ENCODE data around the gene SH2D6.

The SH2D6 gene

GRCh38 chr2:85425588-85425987 is 7.1 kb downstream of the SH2D6 start:
- H3K14ac ChIP-seq (ENCODE audit: low read length in 2 of 2), result no peak overlapping the region
- H2BK120ac ChIP-seq (ENCODE audit: low read depth, low read length), result no peak overlapping the region
- no peak overlapping the region for H3K4me3 ChIP-seq (ENCODE audit: insufficient read depth in 1 of 2, low read depth in 1 of 2, low read length in 2 of 2)
- DNase-seq, result no peak
- H3K18ac ChIP-seq (ENCODE audit: low read depth in 1 of 2, low read length in 2 of 2), result no peak overlapping the region
- no peak overlapping the region for H2BK5ac ChIP-seq (ENCODE audit: low read depth, low read length, poor library complexity, severe bottlenecking)
- H3K36me3 ChIP-seq (ENCODE audit: control insufficient read depth in 1 of 2, insufficient read depth in 2 of 2, low read depth in 1 of 2, low read length in 2 of 2), result no peaks in the 10 kb centered on the region
- no peak overlapping the region for H3K4me2 ChIP-seq (ENCODE audit: low read length, poor library complexity, severe bottlenecking)
- no peaks in the 10 kb centered on the region for H3K27me3 ChIP-seq (ENCODE audit: control insufficient read depth in 1 of 2, insufficient read depth in 1 of 2, low read length in 2 of 2)
- WGBS, result 92% methylated on average over 3 of the region's 3 CpGs
- no peak overlapping the region for H2AK5ac ChIP-seq (ENCODE audit: low read length, severe bottlenecking)
- no peak overlapping the region for H2AFZ ChIP-seq (ENCODE audit: low read depth, low read length)
- H3K9me3 ChIP-seq (ENCODE audit: control insufficient read depth, low read length), result no peaks in the 10 kb centered on the region
- no peak overlapping the region for H2BK12ac ChIP-seq (ENCODE audit: low read length in 2 of 2)
- H3K4me1 ChIP-seq (ENCODE audit: control insufficient read depth, insufficient read depth, low read depth, low read length), result peaks cover 19% of the 10 kb centered on the region
- H3K27ac ChIP-seq (ENCODE audit: low read length, poor library complexity, severe bottlenecking), result no peak overlapping the region
- no peak overlapping the region for H4K8ac ChIP-seq (ENCODE audit: low read length)
- no peak overlapping the region for H4K91ac ChIP-seq (ENCODE audit: low read length)
- H3K79me1 ChIP-seq (replicated peaks; ENCODE audit: low read length, poor library complexity, severe bottlenecking), result no peaks in the 10 kb centered on the region
- no peak overlapping the region for H3K23ac ChIP-seq (ENCODE audit: low read length in 2 of 2)
- H3K9ac ChIP-seq (ENCODE audit: low read length), result no peak overlapping the region
- H2BK15ac ChIP-seq (ENCODE audit: low read depth, poor library complexity, severe bottlenecking), result no peak overlapping the region
- H3K4ac ChIP-seq (ENCODE audit: low read depth in 1 of 2, low read length in 2 of 2), result no peak overlapping the region

DNA sequence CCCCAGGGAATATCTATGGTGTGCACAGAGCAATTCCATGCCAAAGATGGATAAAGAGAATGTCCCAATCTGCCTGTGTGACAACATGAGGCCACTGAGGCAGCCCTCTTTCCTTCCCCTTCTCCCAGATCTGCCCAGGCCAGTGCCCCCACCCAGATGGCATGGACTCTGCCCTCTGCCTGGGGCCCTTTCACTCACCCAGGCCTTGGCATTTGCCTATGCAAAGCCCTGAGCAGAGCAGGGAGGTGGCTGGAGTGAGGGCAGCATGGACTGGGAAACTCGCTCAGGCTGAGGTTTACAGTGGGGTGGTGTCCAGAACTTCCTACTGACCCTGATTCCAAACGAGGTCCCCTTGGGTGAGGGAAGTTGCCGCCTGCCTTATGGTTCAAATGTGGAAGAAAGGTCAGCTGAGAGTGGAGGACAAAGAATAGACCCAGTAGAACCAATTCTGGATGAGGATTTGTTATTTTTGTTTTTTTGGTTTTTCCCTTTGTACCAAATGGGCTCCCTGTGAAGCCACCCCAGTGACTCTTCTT is 8.9 kb downstream of the SH2D6 start:
- Histone ChIP-seq H3K9ac (ENCODE audit: low read length) (no peak overlapping the region), H2BK5ac (ENCODE audit: low read depth, low read length, poor library complexity, severe bottlenecking) (no peak overlapping the region), H3K27ac (ENCODE audit: low read length, poor library complexity, severe bottlenecking) (no peak overlapping the region), H2BK120ac (ENCODE audit: low read depth, low read length) (no peak overlapping the region), H3K4ac (ENCODE audit: low read depth in 1 of 2, low read length in 2 of 2) (no peak overlapping the region), H3K27me3 (ENCODE audit: control insufficient read depth in 1 of 2, insufficient read depth in 1 of 2, low read length in 2 of 2) (no peaks in the 10 kb centered on the region), H3K4me1 (ENCODE audit: control insufficient read depth, insufficient read depth, low read depth, low read length) (peaks cover 16% of the 10 kb centered on the region), H3K4me2 (ENCODE audit: low read length, poor library complexity, severe bottlenecking) (no peak overlapping the region), H2AK5ac (ENCODE audit: low read length, severe bottlenecking) (no peak overlapping the region), H3K36me3 (ENCODE audit: control insufficient read depth in 1 of 2, insufficient read depth in 2 of 2, low read depth in 1 of 2, low read length in 2 of 2) (no peaks in the 10 kb centered on the region), H4K8ac (ENCODE audit: low read length) (no peak overlapping the region), H2BK15ac (ENCODE audit: low read depth, poor library complexity, severe bottlenecking) (no peak overlapping the region), H3K18ac (ENCODE audit: low read depth in 1 of 2, low read length in 2 of 2) (no peak overlapping the region), H3K14ac (ENCODE audit: low read length in 2 of 2) (no peak overlapping the region), H3K79me1 (replicated peaks; ENCODE audit: low read length, poor library complexity, severe bottlenecking) (no peaks in the 10 kb centered on the region), H3K23ac (ENCODE audit: low read length in 2 of 2) (no peak overlapping the region), H2BK12ac (ENCODE audit: low read length in 2 of 2) (no peak overlapping the region), H3K4me3 (ENCODE audit: insufficient read depth in 1 of 2, low read depth in 1 of 2, low read length in 2 of 2) (no peak overlapping the region), H3K9me3 (ENCODE audit: control insufficient read depth, low read length) (no peaks in the 10 kb centered on the region), H2AFZ (ENCODE audit: low read depth, low read length) (no peak overlapping the region), H4K91ac (ENCODE audit: low read length) (no peak overlapping the region)
- no peak for DNase-seq
- WGBS, result 86% methylated on average over 3 of the region's 3 CpGs

DNA sequence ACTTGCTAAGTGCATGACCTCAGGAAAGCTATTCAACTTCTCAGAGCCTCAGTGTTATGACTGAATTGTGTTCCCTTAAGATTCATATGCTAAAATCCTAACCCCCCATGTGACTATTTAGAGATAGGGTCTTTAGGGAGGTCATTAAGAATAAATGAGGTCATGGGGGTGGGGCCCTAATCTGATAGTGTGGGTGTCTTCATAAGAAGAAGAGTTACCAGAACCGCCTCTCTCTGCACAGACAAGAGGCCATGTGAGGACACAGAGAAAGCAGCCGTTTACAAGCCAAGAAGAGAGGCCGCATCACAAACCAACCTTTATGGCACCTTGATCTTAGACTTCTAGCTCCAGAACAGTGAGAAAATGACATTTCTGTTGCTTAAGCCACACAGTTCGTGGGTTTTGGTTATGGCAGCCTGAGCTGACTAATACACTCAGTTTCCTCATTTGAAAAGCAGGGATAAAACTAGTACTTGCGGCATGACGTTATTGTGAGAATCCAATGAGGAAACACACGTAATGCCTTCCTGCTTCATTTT is 9.9 kb downstream of the SH2D6 start:
- Histone ChIP-seq H3K9me3 (ENCODE audit: control insufficient read depth, low read length) (no peaks in the 10 kb centered on the region), H3K18ac (ENCODE audit: low read depth in 1 of 2, low read length in 2 of 2) (no peak overlapping the region), H4K91ac (ENCODE audit: low read length) (no peak overlapping the region), H3K79me1 (replicated peaks; ENCODE audit: low read length, poor library complexity, severe bottlenecking) (no peaks in the 10 kb centered on the region), H3K27me3 (ENCODE audit: control insufficient read depth in 1 of 2, insufficient read depth in 1 of 2, low read length in 2 of 2) (no peaks in the 10 kb centered on the region), H3K36me3 (ENCODE audit: control insufficient read depth in 1 of 2, insufficient read depth in 2 of 2, low read depth in 1 of 2, low read length in 2 of 2) (no peaks in the 10 kb centered on the region), H3K4me3 (ENCODE audit: insufficient read depth in 1 of 2, low read depth in 1 of 2, low read length in 2 of 2) (no peak overlapping the region), H2AFZ (ENCODE audit: low read depth, low read length) (no peak overlapping the region), H3K4me2 (ENCODE audit: low read length, poor library complexity, severe bottlenecking) (no peak overlapping the region), H4K8ac (ENCODE audit: low read length) (no peak overlapping the region), H2BK12ac (ENCODE audit: low read length in 2 of 2) (no peak overlapping the region), H3K23ac (ENCODE audit: low read length in 2 of 2) (no peak overlapping the region), H2AK5ac (ENCODE audit: low read length, severe bottlenecking) (no peak overlapping the region), H3K27ac (ENCODE audit: low read length, poor library complexity, severe bottlenecking) (no peak overlapping the region), H3K14ac (ENCODE audit: low read length in 2 of 2) (no peak overlapping the region), H2BK120ac (ENCODE audit: low read depth, low read length) (no peak overlapping the region), H3K4me1 (ENCODE audit: control insufficient read depth, insufficient read depth, low read depth, low read length) (peaks cover 23% of the 10 kb centered on the region), H2BK5ac (ENCODE audit: low read depth, low read length, poor library complexity, severe bottlenecking) (no peak overlapping the region), H3K4ac (ENCODE audit: low read depth in 1 of 2, low read length in 2 of 2) (no peak overlapping the region), H3K9ac (ENCODE audit: low read length) (no peak overlapping the region), H2BK15ac (ENCODE audit: low read depth, poor library complexity, severe bottlenecking) (no peak overlapping the region)
- DNase-seq, result no peak
- 87% methylated on average over 7 of the region's 7 CpGs for WGBS

DNA sequence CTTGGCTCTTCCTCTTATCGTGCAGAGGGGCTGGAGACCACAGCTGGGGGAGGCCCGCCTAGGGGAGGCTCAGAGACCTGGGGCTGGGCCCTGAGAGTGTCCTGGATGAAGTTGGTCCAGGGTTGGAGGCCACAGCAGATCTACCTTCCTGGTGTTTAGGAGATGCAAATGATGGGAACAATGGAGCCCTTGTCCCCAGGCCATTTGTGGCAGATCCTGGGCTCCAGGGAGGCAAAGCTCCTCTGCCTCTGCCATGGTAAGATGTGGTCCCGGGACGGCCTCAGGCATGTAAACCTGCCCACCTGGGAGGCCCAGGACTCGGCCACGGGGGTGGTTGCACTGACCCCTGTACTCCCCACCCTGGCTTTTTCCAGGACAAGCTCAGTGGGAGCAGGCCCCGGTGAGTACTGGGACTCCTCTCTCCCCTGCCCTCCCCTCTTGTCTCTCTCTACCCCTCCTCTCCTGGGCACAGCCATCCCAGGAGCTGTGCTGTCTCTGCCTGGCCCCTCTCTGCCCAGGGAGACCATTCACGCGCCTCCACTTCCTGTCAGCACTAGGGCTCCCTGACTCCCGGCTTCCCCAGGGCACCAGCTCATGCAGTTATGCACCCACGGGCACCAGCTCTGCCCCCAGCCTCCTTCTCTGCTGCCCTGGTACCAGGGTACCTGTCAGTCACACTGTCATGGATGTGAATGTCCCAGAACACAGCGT is 10.9 kb downstream of the SH2D6 start:
- Histone ChIP-seq H3K18ac (ENCODE audit: low read depth in 1 of 2, low read length in 2 of 2) (no peak overlapping the region), H3K27me3 (ENCODE audit: control insufficient read depth in 1 of 2, insufficient read depth in 1 of 2, low read length in 2 of 2) (no peaks in the 10 kb centered on the region), H3K79me1 (replicated peaks; ENCODE audit: low read length, poor library complexity, severe bottlenecking) (no peaks in the 10 kb centered on the region), H3K4me3 (ENCODE audit: insufficient read depth in 1 of 2, low read depth in 1 of 2, low read length in 2 of 2) (no peak overlapping the region), H2BK5ac (ENCODE audit: low read depth, low read length, poor library complexity, severe bottlenecking) (no peak overlapping the region), H2BK120ac (ENCODE audit: low read depth, low read length) (no peak overlapping the region), H2BK15ac (ENCODE audit: low read depth, poor library complexity, severe bottlenecking) (peak overlapping the region; percentile 44), H3K4me1 (ENCODE audit: control insufficient read depth, insufficient read depth, low read depth, low read length) (peaks cover 32% of the 10 kb centered on the region), H3K4me2 (ENCODE audit: low read length, poor library complexity, severe bottlenecking) (no peak overlapping the region), H2BK12ac (ENCODE audit: low read length in 2 of 2) (no peak overlapping the region), H4K91ac (ENCODE audit: low read length) (peak overlapping the region; percentile 79), H3K14ac (ENCODE audit: low read length in 2 of 2) (no peak overlapping the region), H3K4ac (ENCODE audit: low read depth in 1 of 2, low read length in 2 of 2) (no peak overlapping the region), H3K9ac (ENCODE audit: low read length) (no peak overlapping the region), H3K36me3 (ENCODE audit: control insufficient read depth in 1 of 2, insufficient read depth in 2 of 2, low read depth in 1 of 2, low read length in 2 of 2) (no peaks in the 10 kb centered on the region), H3K27ac (ENCODE audit: low read length, poor library complexity, severe bottlenecking) (no peak overlapping the region), H2AK5ac (ENCODE audit: low read length, severe bottlenecking) (no peak overlapping the region), H2AFZ (ENCODE audit: low read depth, low read length) (no peak overlapping the region), H3K23ac (ENCODE audit: low read length in 2 of 2) (no peak overlapping the region), H4K8ac (ENCODE audit: low read length) (peak overlapping the region; percentile 32), H3K9me3 (ENCODE audit: control insufficient read depth, low read length) (no peaks in the 10 kb centered on the region)
- DNase-seq, result no peak
- WGBS, result 85% methylated on average over 12 of the region's 12 CpGs

All from mesenchymal stem cell (in vitro differentiated cells and primary cell).